ENCODE measurements around the gene PPP3R1. TPM values are rescaled to one million over a fixed set of nuclear protein-coding genes. Genes with fewer than 3 reads are reported as not detected.
A peak's percentile ranks its signal among the peaks of the same experiment; 100 is the strongest.

The PPP3R1 gene
- total and polyA plus RNA-seq, 9 donors = 22.4 to 75.7 (median 54.0) TPM

- no peaks in the 10 kb centered on the region for H3K36me3 ChIP-seq
These were observed 405 bp downstream of the PPP3R1 start for GRCh38 chr2:68251855-68252399.

GRCh38 chr2:68251187-68251854, 1.0 kb downstream of the PPP3R1 start:
- 0 to 1% (median 0%) methylated on average over 31 to 41 of the region's 41 CpGs for WGBS, 3 donors
- no peaks in the 10 kb centered on the region for H3K27me3 ChIP-seq
- H3K9me3 ChIP-seq = no peaks in the 10 kb centered on the region
- intact Hi-C loops (cut with DNase I) = loop anchor here in 1 of 4 donors (5.0 kb wide), 1 partner anchor 94 kb away; the partner anchor contains the start of gene PNO1
- H3K4me3 ChIP-seq = peak overlapping the region; percentile 82
- H3K4me1 ChIP-seq (ENCODE audit: insufficient read depth) = peaks cover 15% of the 10 kb centered on the region
- TF ChIP-seq POLR2A (IDR thresholded peaks at IDR 0.05) (no peak), CTCF (IDR thresholded peaks at IDR 0.05) (peak; percentile 52 to 83 (median 69))
- H3K36me3 ChIP-seq = no peaks in the 10 kb centered on the region
- DNase-seq = peak; percentile 60 to 73 (median 65)
- peak overlapping the region; percentile 89 to 96 for H3K27ac ChIP-seq

More at GRCh38 chr2:68251855-68252399, 405 bp downstream of the PPP3R1 start:
- H3K4me3 ChIP-seq = peak overlapping the region; percentile 82
- no peaks in the 10 kb centered on the region for H3K27me3 ChIP-seq
- peak overlapping the region; percentile 89 to 96 for H3K27ac ChIP-seq
- no peaks in the 10 kb centered on the region for H3K9me3 ChIP-seq
- intact Hi-C loops (cut with DNase I) = loop anchor here in 1 of 4 donors (5.0 kb wide), 1 partner anchor 95 kb away; the partner anchor contains the start of gene PNO1
- TF ChIP-seq EP300 (IDR thresholded peaks at IDR 0.05) = no peak
- no peak for TF ChIP-seq POLR2A (IDR thresholded peaks at IDR 0.05)
- TF ChIP-seq CTCF (IDR thresholded peaks at IDR 0.05) = no peak
- 0 to 1% (median 1%) methylated on average over 49 to 78 of the region's 78 CpGs for WGBS, 3 donors
- peaks cover 12% of the 10 kb centered on the region for H3K4me1 ChIP-seq (ENCODE audit: insufficient read depth)
- DNase-seq = peak; percentile 37 to 74 (median 65)

- no peaks in the 10 kb centered on the region for H3K36me3 ChIP-seq
- no peak for DNase-seq
- peaks cover 15% of the 10 kb centered on the region for H3K4me1 ChIP-seq (ENCODE audit: insufficient read depth)
- intact Hi-C loops (cut with DNase I) = loop anchor here in 1 of 4 donors (5.0 kb wide), 1 partner anchor 93 kb away; the partner anchor contains the start of gene PNO1
- peak overlapping the region; percentile 82 for H3K4me3 ChIP-seq
- peak overlapping the region; percentile 36 to 96 for H3K27ac ChIP-seq
- no peaks in the 10 kb centered on the region for H3K27me3 ChIP-seq
- no peaks in the 10 kb centered on the region for H3K9me3 ChIP-seq
- WGBS, 3 donors = 4 to 5% (median 5%) methylated on average over 15 of the region's 15 CpGs
- no peak for TF ChIP-seq CTCF (IDR thresholded peaks at IDR 0.05)
- TF ChIP-seq EP300 (IDR thresholded peaks at IDR 0.05) = no peak
- no peak for TF ChIP-seq POLR2A (IDR thresholded peaks at IDR 0.05)
These were observed 1.6 kb downstream of the PPP3R1 start for GRCh38 chr2:68250652-68251186.

GRCh38 chr2:68250196-68250595, 2.1 kb downstream of the PPP3R1 start:
- intact Hi-C loops (cut with DNase I) = loop anchor here in 1 of 4 donors (5.0 kb wide), 1 partner anchor 93 kb away; the partner anchor contains the start of gene PNO1
- DNase-seq = no peak
- TF ChIP-seq EP300 (IDR thresholded peaks at IDR 0.05) (no peak), CTCF (IDR thresholded peaks at IDR 0.05) (no peak), POLR2A (IDR thresholded peaks at IDR 0.05) (no peak)
- peaks cover 15% of the 10 kb centered on the region for H3K4me1 ChIP-seq (ENCODE audit: insufficient read depth)
- WGBS, 3 donors = 3 to 9% (median 5%) methylated on average over 5 of the region's 5 CpGs
- no peaks in the 10 kb centered on the region for H3K36me3 ChIP-seq
- H3K27ac ChIP-seq = peak overlapping the region in 1 of 2 donors; percentile 36
- H3K9me3 ChIP-seq = no peaks in the 10 kb centered on the region
- no peaks in the 10 kb centered on the region for H3K27me3 ChIP-seq
- H3K4me3 ChIP-seq = peak overlapping the region; percentile 82
